HG03354 (cell line): Measurements from ENCODE around the gene SLFNL1.

Experiments
- ATAC-seq: cut with Tn5 transposase; IDR thresholded peaks from one replicate; pipeline ENCODE4 v1.9.1; 2021; ENCODE audit warnings: mild to moderate bottlenecking; ENCODE audit not compliant: unreplicated experiment, poor library complexity, severe bottlenecking

Gene SLFNL1

GRCh38 chr1:41021526-41022308 is at the start of gene SLFNL1:
TSS of gene SLFNL1 (minus strand) at chr1:41021725. CDS start at chr1:41020660, 1,065 bp downstream.
- ATAC-seq = no peak

- ATAC-seq = no peak
Measured at GRCh38 chr1:41056907-41057306, 35.4 kb upstream of the SLFNL1 start.

GRCh38 chr1:41053316-41053715 is 31.8 kb upstream of the SLFNL1 start:
- ATAC-seq = no peak

GRCh38 chr1:41051022-41051421 is 29.5 kb upstream of the SLFNL1 start:
- ATAC-seq = no peak

- ATAC-seq = no peak
Measured at GRCh38 chr1:41048540-41048939, 27.0 kb upstream of the SLFNL1 start.

GRCh38 chr1:41046347-41046775 is 24.8 kb upstream of the SLFNL1 start:
- no peak for ATAC-seq

GRCh38 chr1:41045740-41046139 is 24.2 kb upstream of the SLFNL1 start:
- ATAC-seq = no peak

GRCh38 chr1:41044187-41044586 is 22.7 kb upstream of the SLFNL1 start:
- no peak for ATAC-seq

GRCh38 chr1:41041614-41042270 is 20.2 kb upstream of the SLFNL1 start:
- no peak for ATAC-seq

GRCh38 chr1:41038110-41038509 is 16.6 kb upstream of the SLFNL1 start:
- no peak for ATAC-seq

- ATAC-seq = no peak
Measured at GRCh38 chr1:41037116-41037903, 15.8 kb upstream of the SLFNL1 start.

GRCh38 chr1:41033272-41033671 is 11.7 kb upstream of the SLFNL1 start:
- no peak for ATAC-seq

- ATAC-seq = no peak
Measured at GRCh38 chr1:41032147-41032546, 10.6 kb upstream of the SLFNL1 start.

GRCh38 chr1:41030872-41031616 is 9.5 kb upstream of the SLFNL1 start:
- ATAC-seq = no peak

- no peak for ATAC-seq
Measured at GRCh38 chr1:41028034-41028642, 6.6 kb upstream of the SLFNL1 start.

- ATAC-seq = no peak
Measured at GRCh38 chr1:41025979-41026819, 4.7 kb upstream of the SLFNL1 start.

GRCh38 chr1:41024953-41025352 is 3.4 kb upstream of the SLFNL1 start:
- no peak for ATAC-seq

GRCh38 chr1:41023279-41023990 is 1.9 kb upstream of the SLFNL1 start:
- ATAC-seq = no peak
